GM18502 (cell line): ENCODE data around the gene TLL2.

ENCODE experiments used
- ATAC-seq: cut with Tn5 transposase; IDR thresholded peaks from one replicate; pipeline ENCODE4 v1.9.1; 2021; ENCODE audit warnings: mild to moderate bottlenecking; ENCODE audit not compliant: unreplicated experiment, poor library complexity

TLL2 gene

DNA sequence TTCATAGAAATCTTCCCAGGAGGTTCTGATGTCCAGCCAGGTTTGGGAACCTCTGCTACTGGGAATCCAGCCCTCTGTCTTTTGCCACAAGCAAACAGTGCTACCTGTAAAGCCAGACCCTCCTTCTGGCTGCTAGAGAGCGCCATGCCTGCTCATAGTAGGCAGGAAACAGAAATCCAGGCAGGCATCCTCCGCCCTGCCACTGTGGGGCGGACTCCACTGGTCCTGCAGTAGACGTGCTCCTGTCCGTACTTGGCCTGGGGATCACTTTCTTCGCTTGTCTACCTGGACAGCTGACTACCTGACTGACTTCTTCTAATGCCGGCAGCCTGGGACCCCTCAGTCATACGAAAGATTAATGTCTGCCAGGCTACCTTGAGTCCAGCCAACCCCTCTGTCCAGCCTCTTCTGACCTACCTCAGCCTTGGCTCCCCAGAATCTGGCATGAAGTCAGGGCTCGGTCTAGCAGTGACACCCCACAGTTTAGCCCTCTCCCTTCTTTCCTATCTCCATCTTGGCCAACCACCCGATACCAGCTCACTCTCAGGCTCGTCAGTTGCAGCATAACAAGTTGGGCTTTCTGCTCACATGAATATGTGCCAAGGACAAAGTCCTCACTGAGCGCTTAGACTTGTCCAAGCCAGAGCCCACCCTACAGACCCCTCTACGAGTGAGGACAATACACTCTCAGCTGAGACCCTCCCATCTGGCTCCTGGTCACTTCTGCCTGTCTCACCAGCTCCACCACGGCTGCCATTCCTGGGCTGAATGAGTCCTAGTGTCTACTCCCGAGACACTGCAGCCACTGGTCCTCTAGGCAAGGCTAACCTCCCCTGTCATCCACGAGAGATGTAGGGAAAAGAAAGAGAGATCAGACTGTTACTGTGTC is 111.1 kb downstream of the TLL2 start:
- ATAC-seq: no peak

DNA sequence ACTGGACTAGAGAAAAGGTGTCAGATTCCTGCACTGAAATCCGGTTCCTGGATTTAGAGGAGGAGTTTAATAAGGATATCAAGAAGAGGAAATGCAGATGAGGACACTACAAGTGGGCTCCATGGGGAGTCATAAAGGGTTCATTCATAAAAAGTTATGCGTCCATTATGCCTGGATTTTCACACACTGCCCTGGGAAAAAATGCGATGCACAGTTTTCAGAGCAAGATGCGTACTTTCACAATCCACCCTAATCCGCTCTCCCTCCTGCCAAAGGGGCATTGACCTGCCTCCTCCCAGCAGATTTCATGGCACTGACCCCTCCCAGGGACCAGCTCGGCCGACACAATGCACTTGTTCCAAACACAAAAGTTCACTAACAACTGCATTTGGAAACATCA is 112.7 kb downstream of the TLL2 start:
- ATAC-seq: no peak

DNA sequence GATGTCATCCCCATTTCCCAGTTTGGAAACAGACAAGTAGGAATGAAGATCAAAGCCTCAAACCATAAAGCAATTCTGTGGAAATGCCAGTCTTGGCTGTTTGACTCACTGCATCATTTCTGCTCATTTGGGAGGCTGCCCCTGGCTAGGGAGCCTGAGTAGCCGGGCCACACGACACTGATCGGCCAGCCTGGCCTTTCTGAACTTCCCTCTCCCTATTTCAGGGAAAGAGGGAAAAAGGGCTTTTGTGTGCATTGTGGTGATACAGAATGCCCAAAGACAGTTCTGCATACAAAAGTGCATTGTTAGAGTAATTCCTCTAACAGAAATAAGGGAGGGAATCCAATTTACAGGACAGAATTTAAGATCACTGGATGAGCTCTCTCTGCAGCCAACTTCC is 113.3 kb downstream of the TLL2 start:
- ATAC-seq: no peak

DNA sequence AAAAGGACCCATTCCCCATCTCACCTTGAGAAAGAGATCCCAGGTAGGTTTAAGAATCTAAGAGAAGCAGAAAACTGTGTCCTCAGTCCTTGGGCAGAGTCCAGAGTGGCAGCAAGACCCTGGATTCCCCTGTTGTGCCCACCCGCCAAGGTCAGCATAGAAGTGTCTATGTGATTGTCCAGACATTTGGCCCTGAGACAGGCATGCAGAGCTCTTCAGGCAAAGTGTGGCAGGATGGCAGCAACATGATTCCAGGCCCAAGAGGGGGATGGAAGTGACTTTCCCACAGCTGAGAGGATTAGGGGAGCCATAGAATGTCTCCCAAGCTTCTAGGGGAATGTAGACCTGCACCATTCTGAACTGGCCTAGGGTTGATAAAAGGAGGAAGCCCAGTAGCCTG is 115.8 kb downstream of the TLL2 start:
- no peak for ATAC-seq

DNA sequence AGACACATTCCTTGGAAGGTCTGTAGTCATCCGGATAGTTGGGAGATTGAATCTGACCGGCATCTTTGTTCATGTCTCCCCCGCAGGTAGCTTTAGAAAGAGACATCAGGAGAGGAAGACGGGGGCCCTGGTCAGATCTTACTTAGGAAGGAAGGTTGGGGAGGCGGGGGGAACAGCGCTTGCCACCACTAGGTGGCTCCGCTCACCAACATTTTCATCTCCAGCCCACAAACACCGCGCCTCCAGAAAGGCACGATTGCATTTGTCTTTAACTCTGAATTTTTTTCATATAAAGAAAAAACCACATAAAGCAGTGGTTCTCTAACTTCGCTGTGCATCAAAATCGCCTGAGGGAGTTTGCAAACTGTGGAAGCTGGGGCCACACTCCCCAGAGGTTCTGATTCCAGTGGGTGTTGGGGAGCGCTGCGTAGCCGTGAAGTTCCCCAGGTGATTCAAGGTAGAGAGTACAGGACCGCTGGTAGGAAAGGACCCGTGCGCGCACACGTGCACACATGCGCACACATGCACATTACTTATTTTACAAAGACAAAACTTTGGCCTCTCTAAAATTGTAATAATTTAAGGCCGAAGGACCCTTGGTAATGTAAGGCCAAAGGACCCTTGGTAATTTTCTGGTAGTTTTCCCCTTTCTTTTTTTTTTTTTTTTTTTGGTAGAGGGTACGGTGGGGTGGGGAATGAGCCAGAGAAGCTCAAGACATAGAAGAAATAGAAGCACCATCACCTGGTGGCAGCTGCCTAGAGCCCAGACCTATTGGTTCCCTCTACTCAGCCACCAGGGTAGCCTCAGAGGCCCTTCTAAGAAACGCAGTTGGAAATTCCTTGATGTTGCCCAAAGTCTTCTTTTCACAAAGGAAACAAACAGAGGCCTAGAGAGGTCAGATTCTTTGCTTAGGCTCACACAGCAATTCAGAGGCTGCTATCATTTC is 117.5 kb downstream of the TLL2 start:
- ATAC-seq: no peak

DNA sequence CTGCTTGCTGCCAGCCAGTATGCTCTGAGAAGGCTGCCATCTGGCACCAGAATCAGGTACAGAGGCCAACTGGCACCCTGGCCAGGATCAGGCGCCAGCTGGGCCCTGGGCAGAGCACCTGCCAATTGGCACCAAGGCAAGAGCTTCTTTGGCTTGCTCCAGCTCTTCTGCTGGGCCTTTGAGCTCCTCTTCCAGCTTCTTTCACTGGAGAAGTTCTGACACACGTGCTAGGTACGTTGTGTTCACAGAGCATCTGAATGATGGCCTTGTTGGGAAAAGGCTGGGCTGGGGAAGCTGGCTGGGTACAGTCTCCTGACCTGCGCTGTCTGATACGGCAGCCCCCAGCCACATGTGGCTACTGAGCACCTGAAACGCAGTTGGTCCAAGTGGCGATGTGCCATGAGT is 123.3 kb downstream of the TLL2 start:
- no peak for ATAC-seq

DNA sequence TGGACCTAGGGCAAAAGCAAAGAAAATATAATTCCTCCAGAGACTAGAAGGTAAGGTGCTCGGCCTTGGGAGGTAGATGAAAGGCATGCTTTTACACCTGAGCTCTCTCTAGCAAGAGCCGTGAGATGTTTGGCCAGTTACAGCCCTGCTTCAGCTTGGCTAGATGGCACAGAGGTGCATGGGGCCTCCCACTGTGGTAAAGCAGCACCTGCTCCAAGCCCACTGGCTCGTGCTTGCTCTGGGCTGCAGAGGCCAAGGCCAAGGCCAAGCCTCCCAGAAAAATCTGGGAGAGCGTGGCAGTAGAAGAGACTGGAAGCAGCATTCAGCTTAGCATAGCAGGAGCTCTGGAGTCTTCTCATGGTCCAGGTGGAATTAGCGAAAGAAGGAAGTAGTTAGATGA is 123.9 kb downstream of the TLL2 start:
- ATAC-seq: no peak

DNA sequence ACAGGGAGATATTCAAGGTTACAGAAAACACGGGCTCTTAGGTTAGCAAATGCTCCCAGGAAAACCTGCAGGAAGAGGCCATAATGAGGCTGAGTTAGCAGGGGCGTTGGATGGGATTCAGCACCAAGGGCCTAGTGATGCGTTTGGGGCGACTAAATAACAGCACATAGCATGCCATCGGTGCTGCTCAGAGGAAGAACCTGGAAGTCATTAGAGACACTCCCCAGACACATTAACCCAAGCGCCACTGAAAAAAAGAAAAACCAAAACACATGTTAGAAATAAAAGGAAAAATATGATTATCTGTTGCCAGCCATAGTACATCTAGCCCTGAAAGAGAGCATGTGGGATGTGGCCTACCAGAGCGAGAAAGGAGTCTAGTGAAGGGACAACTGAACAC is 126.1 kb downstream of the TLL2 start:
- no peak for ATAC-seq

DNA sequence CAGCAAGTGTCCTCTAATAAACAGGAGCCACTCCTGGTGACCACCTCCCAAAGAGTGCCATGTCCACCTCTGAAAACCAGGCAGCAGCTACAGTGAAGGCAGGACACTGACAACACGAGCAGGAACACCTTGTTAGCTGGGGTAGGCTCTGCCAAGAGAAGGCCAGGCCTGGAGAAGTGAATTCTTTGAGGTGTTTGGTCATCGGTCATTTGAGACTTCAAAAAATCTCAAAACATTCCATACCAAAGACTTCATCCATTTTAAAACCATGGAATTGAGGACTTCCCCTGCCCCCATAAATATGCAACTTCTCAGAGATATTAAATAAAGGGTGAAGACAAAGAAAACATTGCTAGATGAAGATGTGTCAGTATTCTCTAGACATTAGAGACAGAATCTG is 126.6 kb downstream of the TLL2 start:
- no peak for ATAC-seq

DNA sequence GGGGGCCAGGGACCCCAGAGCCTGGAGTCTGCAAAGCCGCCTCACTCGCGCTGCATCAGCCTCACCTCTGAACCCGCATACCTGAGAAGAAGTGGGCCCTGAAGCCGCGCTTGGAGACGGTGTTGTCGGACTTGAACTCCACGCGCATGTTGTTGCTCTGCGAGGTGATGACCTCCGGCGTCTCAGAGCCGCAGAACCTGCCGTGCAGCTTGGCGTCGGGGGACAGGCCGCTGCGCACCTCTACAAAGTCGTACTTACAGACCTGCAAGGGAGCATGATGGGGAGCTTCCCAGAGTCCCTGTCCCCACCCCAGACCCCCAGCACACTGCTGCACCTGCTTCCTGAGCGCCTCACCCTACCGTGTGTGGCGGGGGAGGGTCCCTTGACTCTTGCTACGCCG is 129.2 kb downstream of the TLL2 start:
- no peak for ATAC-seq

DNA sequence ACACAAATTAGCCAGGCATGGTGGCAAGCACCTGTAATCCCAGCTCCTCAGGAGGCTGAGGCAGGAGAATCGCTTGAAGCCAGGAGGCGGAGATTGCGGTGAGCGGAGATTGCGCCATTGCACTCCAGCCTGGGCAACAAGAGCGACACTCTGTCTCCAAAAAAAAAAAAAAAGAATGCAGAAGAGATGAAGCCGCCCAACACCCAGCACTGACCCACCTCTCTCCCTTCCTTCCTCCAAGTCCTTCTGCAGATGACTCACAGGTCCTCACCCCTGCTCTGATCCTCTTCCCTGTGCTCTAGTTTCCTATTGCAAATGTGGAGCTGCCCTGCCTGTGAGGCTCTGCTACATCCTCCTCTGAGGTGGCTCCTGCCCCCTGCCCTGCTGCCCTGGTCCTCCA is 132.9 kb downstream of the TLL2 start:
- no peak for ATAC-seq

DNA sequence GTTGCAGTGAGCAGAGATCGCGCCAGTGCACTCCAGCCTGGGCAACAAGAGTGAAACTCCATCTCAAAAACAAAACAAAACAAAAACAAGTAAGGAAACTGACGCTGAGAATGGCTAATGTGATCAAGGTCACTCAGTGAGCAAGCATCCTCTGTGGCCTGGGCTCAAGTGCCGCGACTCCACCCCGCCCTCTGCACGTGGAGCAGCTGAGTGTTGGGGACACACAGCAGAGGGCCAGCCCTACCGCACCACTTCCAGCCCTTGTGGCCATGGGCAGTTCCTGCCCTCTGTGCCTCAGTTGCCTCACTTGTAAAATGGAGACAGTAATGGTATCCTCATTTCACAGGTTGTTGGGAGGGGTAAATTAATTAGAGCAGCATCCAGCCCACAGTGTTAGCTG is 134.0 kb downstream of the TLL2 start:
- no peak for ATAC-seq

DNA sequence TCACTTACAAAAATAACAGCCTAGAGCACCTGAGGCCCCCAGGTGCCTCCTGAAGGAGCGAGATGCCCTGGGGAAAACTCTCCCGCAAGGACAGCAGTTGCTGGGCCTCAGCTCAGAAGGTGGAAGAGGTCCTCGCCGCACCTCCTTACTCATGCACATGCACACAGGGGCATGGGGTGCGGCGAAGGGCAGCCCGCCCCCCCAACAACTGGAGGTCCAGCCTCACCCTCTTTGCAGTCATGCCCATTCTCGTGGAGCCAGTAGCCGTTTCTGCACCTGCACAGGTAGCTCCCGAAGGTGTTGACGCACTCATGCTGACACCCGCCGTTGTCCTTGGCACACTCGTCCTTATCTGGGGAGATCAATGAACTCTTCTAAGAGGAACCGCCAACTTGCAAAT is 135.0 kb downstream of the TLL2 start:
- ATAC-seq: no peak

DNA sequence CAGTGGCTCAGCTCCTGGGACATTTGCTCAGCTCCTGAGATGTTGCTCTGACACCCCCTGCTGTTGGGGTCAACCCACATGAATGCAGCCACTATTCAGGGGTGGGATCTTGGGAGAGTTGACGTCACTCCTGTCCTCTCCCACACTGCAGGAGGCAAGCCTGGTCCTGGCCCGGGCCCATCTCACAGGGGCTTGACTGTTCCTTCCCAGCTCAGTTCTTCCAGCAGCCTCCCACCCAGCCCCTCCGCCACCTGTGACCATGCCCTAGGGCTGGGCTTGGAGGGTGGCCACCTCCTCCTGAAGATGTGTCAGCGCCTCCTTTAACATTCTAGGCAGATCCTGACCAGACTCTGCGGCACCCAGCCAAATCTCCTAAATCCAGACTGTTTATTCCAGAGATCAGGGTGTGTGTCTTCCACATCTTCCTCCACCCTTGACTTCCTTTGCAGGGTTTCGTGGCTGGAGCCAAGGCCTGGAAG is 135.9 kb downstream of the TLL2 start:
- ATAC-seq: no peak

DNA sequence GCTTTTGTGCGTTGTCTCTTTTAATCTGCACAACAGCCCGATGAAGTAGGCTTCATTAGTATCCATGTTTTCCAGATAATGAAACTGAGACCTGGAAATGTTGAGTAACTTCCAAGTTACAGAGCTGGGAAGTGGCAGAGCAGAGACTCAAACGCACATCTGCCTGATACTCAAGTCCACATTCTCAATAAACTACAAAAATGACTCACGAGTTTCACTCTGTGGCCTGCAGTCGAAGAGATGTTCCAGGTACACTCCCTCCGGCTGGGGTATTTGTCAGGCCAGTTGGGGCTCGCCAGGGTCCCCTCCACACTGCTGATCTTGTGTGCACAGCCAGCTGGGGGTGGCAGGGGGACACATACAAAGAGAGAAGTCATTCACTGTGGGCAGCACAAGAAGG is 137.2 kb downstream of the TLL2 start:
- no peak for ATAC-seq

DNA sequence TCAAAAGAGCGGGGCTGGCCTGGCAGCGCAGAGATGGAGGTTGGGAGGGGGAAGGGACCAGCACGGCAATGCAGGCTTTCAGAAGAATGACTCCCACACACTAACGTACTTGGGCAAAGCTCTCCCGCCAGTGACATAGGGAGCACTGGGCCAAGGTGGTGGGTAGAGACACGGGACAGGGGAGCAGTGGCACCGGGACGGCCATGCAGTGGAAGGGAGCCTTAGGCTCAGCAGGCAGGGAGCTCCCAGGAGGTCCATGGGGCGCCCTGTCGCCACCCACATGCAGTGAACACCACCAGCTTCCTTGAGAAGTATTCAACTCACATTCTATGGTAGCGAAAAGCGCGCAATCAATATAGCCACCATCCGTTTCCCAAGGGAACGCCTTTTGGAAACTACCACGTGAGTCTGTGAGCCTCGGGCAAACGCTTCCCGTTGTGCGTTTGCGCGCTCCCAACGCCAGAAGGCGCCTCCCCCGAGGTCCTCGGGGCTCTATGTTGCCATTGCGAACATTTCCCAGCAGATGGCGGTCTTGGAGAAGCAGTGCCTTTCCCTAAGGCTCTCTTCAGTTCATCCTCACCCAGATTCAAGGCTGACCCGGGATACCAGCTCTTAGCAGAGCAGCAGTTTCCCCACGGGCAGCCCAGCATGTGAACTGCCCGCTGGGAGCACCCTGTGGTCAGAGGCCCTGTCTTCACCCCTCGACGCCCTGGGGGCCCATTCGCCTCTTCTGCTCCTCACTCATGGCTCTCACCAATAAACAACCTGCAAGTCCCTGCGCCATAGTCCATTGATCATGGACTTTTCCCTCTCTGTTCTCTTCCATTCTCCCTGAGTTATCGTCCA is 138.5 kb downstream of the TLL2 start:
- ATAC-seq: peak; percentile 81

DNA sequence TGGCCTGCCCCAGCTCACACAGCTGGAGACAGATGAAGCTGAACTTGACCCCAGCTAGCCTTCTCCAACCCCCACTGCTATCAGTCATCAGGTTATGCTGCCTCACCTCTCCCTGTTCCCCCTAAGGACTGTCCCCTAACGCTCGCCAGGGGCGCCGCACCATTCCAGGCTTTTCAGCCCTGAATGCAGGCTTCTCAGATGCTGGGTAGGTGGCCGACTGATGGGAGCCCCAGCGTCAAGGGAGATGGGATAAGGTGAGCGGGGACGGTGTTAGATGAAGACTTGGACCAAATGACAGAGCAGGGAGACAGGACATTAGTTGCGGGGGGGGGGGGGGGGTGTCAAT is 139.1 kb downstream of the TLL2 start:
- no peak for ATAC-seq

DNA sequence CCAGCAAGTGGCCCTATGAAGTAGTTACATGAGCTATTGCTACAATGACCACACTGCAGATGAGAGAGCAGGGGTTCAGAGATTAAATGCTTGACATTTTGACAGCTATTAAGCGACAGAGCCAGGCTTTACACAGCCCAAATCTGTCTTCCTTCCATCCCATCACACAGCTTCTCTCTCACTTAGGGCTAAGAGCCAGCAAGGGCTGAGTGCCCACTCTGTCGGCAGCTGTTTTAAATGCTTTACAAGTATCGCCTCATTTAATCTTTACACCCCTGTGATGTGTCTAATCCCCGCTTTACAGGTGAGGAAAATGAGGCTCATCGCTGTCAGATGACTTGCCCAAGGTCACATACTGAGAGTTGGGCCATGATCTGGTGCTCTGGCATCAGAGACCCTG is 139.7 kb downstream of the TLL2 start:
- ATAC-seq: no peak

DNA sequence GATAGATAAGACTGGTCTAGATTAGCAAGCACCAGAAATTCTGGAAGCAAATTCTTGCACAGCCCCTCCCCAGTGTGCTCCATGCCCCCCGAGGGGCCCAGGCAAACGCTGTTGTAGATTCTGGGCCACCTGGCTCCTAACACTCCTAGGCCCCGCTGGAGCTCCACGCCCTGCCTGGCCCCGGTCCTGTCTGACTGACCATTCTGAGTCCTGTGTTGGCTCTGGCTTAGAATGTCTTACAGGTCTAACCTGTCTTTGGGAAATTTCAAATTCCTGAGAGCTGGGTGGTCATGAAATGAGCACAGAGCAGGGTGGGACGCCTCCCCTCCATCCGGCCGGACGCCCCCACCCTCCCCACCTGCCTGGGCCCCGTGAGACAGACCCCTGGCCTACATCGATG is 142.4 kb downstream of the TLL2 start:
- ATAC-seq: no peak

DNA sequence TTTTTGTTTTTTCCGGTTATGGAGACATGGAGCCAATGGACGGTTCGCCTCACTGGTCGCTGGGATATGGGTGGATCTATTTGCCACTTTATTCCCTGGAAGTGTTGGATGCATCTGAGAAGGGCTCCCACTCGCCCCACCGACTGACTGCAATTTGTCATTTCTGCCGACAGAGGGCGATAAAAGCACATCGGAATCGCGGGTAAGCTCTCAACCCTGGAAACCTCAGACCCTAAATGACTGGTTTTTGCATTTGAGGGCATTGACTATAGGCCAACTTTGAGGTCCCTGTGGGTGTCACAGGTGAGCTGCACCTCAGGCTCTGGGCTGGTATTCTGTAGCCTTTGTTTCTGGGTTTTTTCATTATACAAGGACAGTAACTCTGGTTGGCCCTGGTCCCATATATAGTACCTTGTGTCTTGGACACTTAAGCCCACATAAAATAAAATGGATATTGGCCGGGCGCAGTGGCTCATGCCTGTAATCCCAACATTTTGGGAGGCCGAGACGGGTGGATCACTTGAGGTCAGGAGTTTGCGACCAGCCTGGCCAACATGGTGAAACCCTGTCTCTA is 143.1 kb downstream of the TLL2 start:
- no peak for ATAC-seq
